ENCODE data around the gene TP63.

TP63 gene

DNA sequence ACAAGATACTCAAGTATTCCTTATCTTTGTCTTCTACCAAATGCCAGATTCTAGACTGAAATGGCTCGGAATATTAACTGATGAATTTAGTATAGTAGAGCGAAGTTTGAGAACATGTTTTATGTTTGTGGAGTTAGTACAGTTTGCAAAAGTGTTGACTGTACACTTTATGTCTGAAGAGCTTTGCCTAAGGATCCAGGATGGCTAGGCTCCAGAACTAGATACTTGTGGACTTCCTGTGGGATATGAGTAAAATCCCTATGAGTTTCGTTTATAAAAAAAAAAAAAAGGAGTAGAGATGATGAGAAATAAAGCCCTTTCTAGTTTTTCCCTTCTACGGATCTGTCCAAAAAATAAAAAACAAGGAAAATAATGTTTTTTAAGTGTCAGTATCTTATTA, 96.7 kb downstream of the TP63 start:
- 93% methylated on average over 2 of the region's 4 CpGs for WGBS
- Histone ChIP-seq H3K14ac (ENCODE audit: low read length in 2 of 2) (no peak overlapping the region), H2AK5ac (ENCODE audit: low read length, severe bottlenecking) (no peak overlapping the region), H4K91ac (ENCODE audit: low read length) (no peak overlapping the region), H3K27me3 (ENCODE audit: control insufficient read depth in 1 of 2, insufficient read depth in 1 of 2, low read length in 2 of 2) (no peaks in the 10 kb centered on the region), H3K4ac (ENCODE audit: low read depth in 1 of 2, low read length in 2 of 2) (no peak overlapping the region), H2BK15ac (ENCODE audit: low read depth, poor library complexity, severe bottlenecking) (no peak overlapping the region), H2BK5ac (ENCODE audit: low read depth, low read length, poor library complexity, severe bottlenecking) (no peak overlapping the region), H3K4me3 (ENCODE audit: insufficient read depth in 1 of 2, low read depth in 1 of 2, low read length in 2 of 2) (no peak overlapping the region), H3K4me1 (ENCODE audit: control insufficient read depth, insufficient read depth, low read depth, low read length) (no peaks in the 10 kb centered on the region), H2BK12ac (ENCODE audit: low read length in 2 of 2) (no peak overlapping the region), H2AFZ (ENCODE audit: low read depth, low read length) (no peak overlapping the region), H3K4me2 (ENCODE audit: low read length, poor library complexity, severe bottlenecking) (no peak overlapping the region), H3K18ac (ENCODE audit: low read depth in 1 of 2, low read length in 2 of 2) (no peak overlapping the region), H3K9ac (ENCODE audit: low read length) (no peak overlapping the region), H3K9me3 (ENCODE audit: control insufficient read depth, low read length) (no peaks in the 10 kb centered on the region), H3K79me1 (replicated peaks; ENCODE audit: low read length, poor library complexity, severe bottlenecking) (no peaks in the 10 kb centered on the region), H3K27ac (ENCODE audit: low read length, poor library complexity, severe bottlenecking) (no peak overlapping the region), H3K36me3 (ENCODE audit: control insufficient read depth in 1 of 2, insufficient read depth in 2 of 2, low read depth in 1 of 2, low read length in 2 of 2) (no peaks in the 10 kb centered on the region), H4K8ac (ENCODE audit: low read length) (no peak overlapping the region), H2BK120ac (ENCODE audit: low read depth, low read length) (no peak overlapping the region), H3K23ac (ENCODE audit: low read length in 2 of 2) (no peak overlapping the region)
- DNase-seq: no peak

DNA sequence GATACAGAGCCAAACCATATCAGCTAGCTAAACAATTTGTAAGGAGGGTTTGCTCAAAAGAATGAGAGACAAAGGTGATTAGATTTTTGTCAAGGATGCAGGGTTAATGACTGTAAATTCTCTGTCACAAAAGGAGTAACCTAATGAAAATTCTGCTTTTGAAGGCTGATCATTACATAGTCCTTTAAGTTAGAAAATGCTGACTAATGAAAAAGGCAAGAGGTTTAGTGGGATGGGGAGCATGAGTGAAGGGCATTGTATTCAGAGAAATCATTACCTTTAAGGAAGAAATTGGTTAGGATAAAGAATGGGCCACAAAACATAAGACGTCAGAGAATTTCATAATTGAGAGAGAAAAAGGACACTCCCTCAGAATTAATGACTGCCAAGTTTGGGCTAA, 97.7 kb downstream of the TP63 start:
- H3K79me1 ChIP-seq (replicated peaks; ENCODE audit: low read length, poor library complexity, severe bottlenecking): no peaks in the 10 kb centered on the region
- H3K4me3 ChIP-seq (ENCODE audit: insufficient read depth in 1 of 2, low read depth in 1 of 2, low read length in 2 of 2): no peak overlapping the region
- no peak overlapping the region for H2AK5ac ChIP-seq (ENCODE audit: low read length, severe bottlenecking)
- H3K36me3 ChIP-seq (ENCODE audit: control insufficient read depth in 1 of 2, insufficient read depth in 2 of 2, low read depth in 1 of 2, low read length in 2 of 2): no peaks in the 10 kb centered on the region
- no peak overlapping the region for H4K8ac ChIP-seq (ENCODE audit: low read length)
- 100% methylated on average over 1 of the region's 1 CpG for WGBS
- H2BK120ac ChIP-seq (ENCODE audit: low read depth, low read length): no peak overlapping the region
- no peak overlapping the region for H3K18ac ChIP-seq (ENCODE audit: low read depth in 1 of 2, low read length in 2 of 2)
- H2BK15ac ChIP-seq (ENCODE audit: low read depth, poor library complexity, severe bottlenecking): no peak overlapping the region
- no peak overlapping the region for H3K9ac ChIP-seq (ENCODE audit: low read length)
- no peaks in the 10 kb centered on the region for H3K9me3 ChIP-seq (ENCODE audit: control insufficient read depth, low read length)
- H2AFZ ChIP-seq (ENCODE audit: low read depth, low read length): no peak overlapping the region
- no peak overlapping the region for H3K4ac ChIP-seq (ENCODE audit: low read depth in 1 of 2, low read length in 2 of 2)
- H3K23ac ChIP-seq (ENCODE audit: low read length in 2 of 2): no peak overlapping the region
- no peak overlapping the region for H2BK12ac ChIP-seq (ENCODE audit: low read length in 2 of 2)
- no peak overlapping the region for H3K27ac ChIP-seq (ENCODE audit: low read length, poor library complexity, severe bottlenecking)
- no peak overlapping the region for H3K4me2 ChIP-seq (ENCODE audit: low read length, poor library complexity, severe bottlenecking)
- no peaks in the 10 kb centered on the region for H3K4me1 ChIP-seq (ENCODE audit: control insufficient read depth, insufficient read depth, low read depth, low read length)
- DNase-seq: no peak
- no peak overlapping the region for H4K91ac ChIP-seq (ENCODE audit: low read length)
- H3K27me3 ChIP-seq (ENCODE audit: control insufficient read depth in 1 of 2, insufficient read depth in 1 of 2, low read length in 2 of 2): no peaks in the 10 kb centered on the region
- H2BK5ac ChIP-seq (ENCODE audit: low read depth, low read length, poor library complexity, severe bottlenecking): no peak overlapping the region
- no peak overlapping the region for H3K14ac ChIP-seq (ENCODE audit: low read length in 2 of 2)

DNA sequence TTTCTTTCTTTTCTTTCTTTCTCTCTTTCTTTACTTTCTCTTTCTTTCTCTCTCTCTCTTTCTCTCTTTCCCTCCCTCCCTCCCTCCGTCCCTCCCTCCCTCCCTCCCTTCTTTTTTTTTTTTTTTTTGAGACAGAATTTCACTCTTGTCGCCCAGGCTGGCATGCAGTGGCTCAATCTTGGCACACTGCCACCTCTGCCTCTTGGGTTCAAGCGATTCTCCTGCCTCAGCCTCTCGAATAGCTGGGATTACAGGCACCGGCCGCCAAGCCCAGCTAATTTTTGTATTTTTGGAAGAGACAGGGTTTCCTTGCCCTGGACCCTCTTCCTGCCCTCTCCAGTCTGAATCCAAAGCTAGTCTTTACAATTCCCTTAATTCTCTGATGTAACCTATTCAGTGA, 102.9 kb downstream of the TP63 start:
- no peak overlapping the region for H3K4me2 ChIP-seq (ENCODE audit: low read length, poor library complexity, severe bottlenecking)
- H4K8ac ChIP-seq (ENCODE audit: low read length): no peak overlapping the region
- H2BK12ac ChIP-seq (ENCODE audit: low read length in 2 of 2): no peak overlapping the region
- no peak overlapping the region for H2AFZ ChIP-seq (ENCODE audit: low read depth, low read length)
- no peak overlapping the region for H3K23ac ChIP-seq (ENCODE audit: low read length in 2 of 2)
- no peak overlapping the region for H3K27ac ChIP-seq (ENCODE audit: low read length, poor library complexity, severe bottlenecking)
- no peak overlapping the region for H3K4ac ChIP-seq (ENCODE audit: low read depth in 1 of 2, low read length in 2 of 2)
- H3K14ac ChIP-seq (ENCODE audit: low read length in 2 of 2): no peak overlapping the region
- no peaks in the 10 kb centered on the region for H3K27me3 ChIP-seq (ENCODE audit: control insufficient read depth in 1 of 2, insufficient read depth in 1 of 2, low read length in 2 of 2)
- no peak overlapping the region for H3K4me3 ChIP-seq (ENCODE audit: insufficient read depth in 1 of 2, low read depth in 1 of 2, low read length in 2 of 2)
- H4K91ac ChIP-seq (ENCODE audit: low read length): no peak overlapping the region
- no peak overlapping the region for H2AK5ac ChIP-seq (ENCODE audit: low read length, severe bottlenecking)
- H3K36me3 ChIP-seq (ENCODE audit: control insufficient read depth in 1 of 2, insufficient read depth in 2 of 2, low read depth in 1 of 2, low read length in 2 of 2): no peaks in the 10 kb centered on the region
- no peak overlapping the region for H2BK15ac ChIP-seq (ENCODE audit: low read depth, poor library complexity, severe bottlenecking)
- H3K4me1 ChIP-seq (ENCODE audit: control insufficient read depth, insufficient read depth, low read depth, low read length): no peaks in the 10 kb centered on the region
- no peak for DNase-seq
- no peak overlapping the region for H2BK5ac ChIP-seq (ENCODE audit: low read depth, low read length, poor library complexity, severe bottlenecking)
- H3K9me3 ChIP-seq (ENCODE audit: control insufficient read depth, low read length): no peaks in the 10 kb centered on the region
- H3K9ac ChIP-seq (ENCODE audit: low read length): no peak overlapping the region
- H2BK120ac ChIP-seq (ENCODE audit: low read depth, low read length): no peak overlapping the region
- H3K79me1 ChIP-seq (replicated peaks; ENCODE audit: low read length, poor library complexity, severe bottlenecking): no peaks in the 10 kb centered on the region
- 80% methylated on average over 3 of the region's 6 CpGs for WGBS
- H3K18ac ChIP-seq (ENCODE audit: low read depth in 1 of 2, low read length in 2 of 2): no peak overlapping the region

DNA sequence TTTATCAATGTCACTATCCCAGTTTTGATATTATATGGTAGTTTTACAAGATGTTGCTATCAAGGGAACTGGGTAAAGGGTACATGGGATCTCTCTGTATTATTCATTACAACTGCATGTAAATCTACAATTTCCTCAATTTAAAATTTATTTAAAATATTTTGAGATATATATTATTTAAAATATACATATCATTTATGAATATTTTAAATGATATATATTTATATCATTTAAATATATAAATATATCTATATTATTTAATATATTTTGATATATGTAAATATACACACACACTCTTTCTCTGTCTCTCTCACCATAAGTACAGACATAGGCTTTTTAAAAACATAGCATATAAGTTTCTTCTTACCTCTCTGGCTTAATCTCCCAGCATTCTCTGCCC, 104.7 kb downstream of the TP63 start:
- no peak overlapping the region for H3K23ac ChIP-seq (ENCODE audit: low read length in 2 of 2)
- H3K4me1 ChIP-seq (ENCODE audit: control insufficient read depth, insufficient read depth, low read depth, low read length): no peaks in the 10 kb centered on the region
- no peaks in the 10 kb centered on the region for H3K36me3 ChIP-seq (ENCODE audit: control insufficient read depth in 1 of 2, insufficient read depth in 2 of 2, low read depth in 1 of 2, low read length in 2 of 2)
- no peaks in the 10 kb centered on the region for H3K79me1 ChIP-seq (replicated peaks; ENCODE audit: low read length, poor library complexity, severe bottlenecking)
- no peaks in the 10 kb centered on the region for H3K27me3 ChIP-seq (ENCODE audit: control insufficient read depth in 1 of 2, insufficient read depth in 1 of 2, low read length in 2 of 2)
- no peak for DNase-seq
- no peak overlapping the region for H2BK120ac ChIP-seq (ENCODE audit: low read depth, low read length)
- H3K9me3 ChIP-seq (ENCODE audit: control insufficient read depth, low read length): no peaks in the 10 kb centered on the region
- H2BK5ac ChIP-seq (ENCODE audit: low read depth, low read length, poor library complexity, severe bottlenecking): no peak overlapping the region
- no peak overlapping the region for H3K14ac ChIP-seq (ENCODE audit: low read length in 2 of 2)
- no peak overlapping the region for H3K4ac ChIP-seq (ENCODE audit: low read depth in 1 of 2, low read length in 2 of 2)
- H3K4me3 ChIP-seq (ENCODE audit: insufficient read depth in 1 of 2, low read depth in 1 of 2, low read length in 2 of 2): no peak overlapping the region
- no peak overlapping the region for H4K91ac ChIP-seq (ENCODE audit: low read length)
- no peak overlapping the region for H3K4me2 ChIP-seq (ENCODE audit: low read length, poor library complexity, severe bottlenecking)
- H3K18ac ChIP-seq (ENCODE audit: low read depth in 1 of 2, low read length in 2 of 2): no peak overlapping the region
- H2BK15ac ChIP-seq (ENCODE audit: low read depth, poor library complexity, severe bottlenecking): no peak overlapping the region
- H4K8ac ChIP-seq (ENCODE audit: low read length): no peak overlapping the region
- H2AK5ac ChIP-seq (ENCODE audit: low read length, severe bottlenecking): no peak overlapping the region
- H2AFZ ChIP-seq (ENCODE audit: low read depth, low read length): no peak overlapping the region
- no peak overlapping the region for H3K9ac ChIP-seq (ENCODE audit: low read length)
- H2BK12ac ChIP-seq (ENCODE audit: low read length in 2 of 2): no peak overlapping the region
- no peak overlapping the region for H3K27ac ChIP-seq (ENCODE audit: low read length, poor library complexity, severe bottlenecking)
